Heart left ventricle (tissue), 16 donors: ENCODE results near the gene DEFB131B. TPM values are rescaled to one million over a fixed set of nuclear protein-coding genes. Genes with fewer than 3 reads are reported as not detected.
"Not testable (repeated sequence)": the region's sequence is repeated elsewhere in the genome, so short reads cannot be mapped to it uniquely, and the experiment has no call there.

ENCODE experiments used
- ATAC-seq, 4 donors: fragments of 200-7000 bp; cut with Tn5 transposase; one replicate each; pipeline ENCODE4 v1.9.1; 2020 to 2022; ENCODE audit warnings: moderate library complexity in 4 of 4, mild to moderate bottlenecking in 3 of 4, moderate number of reproducible peaks in 1 of 4
- DNase-seq, 5 donors: peaks; one replicate each; pipeline ENCODE4 v3.0.0-alpha.2; 2020
- H3K27ac ChIP-seq, 12 donors: fragments of 200-600 bp; sonication (generic) in 4 of 12; one replicate each; pipeline versions ENCODE4 v1.5.0 to v1.8.0; 2016 to 2022; ENCODE audit warnings: mild to moderate bottlenecking in 2 of 12
- H3K27me3 ChIP-seq, 9 donors: fragments of 200-600 bp; sonication (generic) in 2 of 9; one replicate each; pipeline versions ENCODE4 v1.5.1 to v1.8.0; 2016 to 2022; ENCODE audit warnings: mild to moderate bottlenecking in 3 of 9
- H3K36me3 ChIP-seq, 9 donors: fragments of 200-600 bp; sonication (generic) in 2 of 9; one replicate each; pipeline versions ENCODE4 v1.5.0 to v1.8.0; 2018 to 2022; ENCODE audit warnings: mild to moderate bottlenecking in 2 of 9
- H3K4me1 ChIP-seq, 12 donors: fragments of 200-600 bp; sonication (generic) in 4 of 12; one replicate each; pipeline versions ENCODE4 v1.5.0 to v1.8.0; 2016 to 2022; ENCODE audit warnings: mild to moderate bottlenecking in 3 of 12
- H3K4me3 ChIP-seq, 12 donors: fragments of 200-600 bp; sonication (generic) in 4 of 12; one replicate each; pipeline versions ENCODE4 v1.5.0 to v1.8.0; 2017 to 2022; ENCODE audit warnings: mild to moderate bottlenecking in 9 of 12, moderate library complexity in 4 of 12
- H3K9me3 ChIP-seq, 12 donors: fragments of 200-600 bp; sonication (generic) in 4 of 12; one replicate each; pipeline versions ENCODE4 v1.5.0 to v1.8.0; 2016 to 2022; ENCODE audit warnings: mild to moderate bottlenecking in 1 of 12
- CTCF ChIP-seq, 12 donors: fragments of 200-600 bp; sonication (generic) in 4 of 12; IDR thresholded peaks; one replicate each; pipeline versions ENCODE4 v1.5.0 to v1.8.0; 2018 to 2022; ENCODE audit warnings: antibody characterized with exemption in 12 of 12, mild to moderate bottlenecking in 5 of 12
- POLR2A ChIP-seq, 2 donors: fragments of 450-650 bp; IDR thresholded peaks; one replicate each; pipeline ENCODE4 v1.6.1; 2017; ENCODE audit warnings: antibody characterized with exemption in 2 of 2, mild to moderate bottlenecking in 2 of 2, moderate library complexity in 2 of 2
- WGBS, 4 donors: extraction: QIAGEN DNeasy Blood & Tissue Kit in 2 of 4; methylation state at CpG; one replicate each; pipeline versions ENCODE4 v1.1.5 to v1.1.7; 2013 to 2018; 5-methylcytosine and 5-hydroxymethylcytosine counted together
- intact Hi-C, 10 donors: fragments of 100-400 bp; cut with DNase I; formaldehyde crosslinking; loops; one replicate each; pipeline versions ENCODE4 v1.11.1 to v1.14.2; 2022
- polyA plus RNA-seq, 2 donors: library from polyadenylated mRNA; stranded (reverse); fragments of 200-250 nt; gene quantifications; one replicate each; pipeline ENCODE4 v1.2.3, GENCODE V29; 2013
- total RNA-seq, 9 donors: library from RNA; depleted of rRNA in 2 of 9; stranded (reverse); fragments of >200 nt in 2 of 9; fragmentation: NEBNext Ultra II Directional in 3 of 9; extraction: Animal tissue kit (Norgen Biotek cat#: 25700) in 3 of 9; gene quantifications; one replicate each; pipeline versions ENCODE4 v1.1.0 to v1.2.4, GENCODE V29; 2016 to 2023
- donor health status: ischemic (EF 13 %, LVEDD 7.1; RV severe dilation, severe dysfunction).
- donor health status: healthy with polysubstance abuse.
- donor health status: DM: no; HTN: yes; CAD: no.
- donor health status: DM: no; HTN: no; CAD: no.
- donor health status: ischemic (EF 25% LVEDD 6.9; RV normal size, moderate dysfunction).
- donor health status: ischemic (EF 25% LVEDD 5.7; RV mildly dilated, moderate dysfunction).
- donor health status: healthy.
- donor health status: DM: yes; HTN: yes; CAD: no.
- donor health status: ischemic (EF 35%, LVEDD 5.7; RV mildly dilated, moderate dysfunction).
- donor health status: nonischemic (EF 11% LVEDD 7.7; RV severe dilation, severe dysfunction).
- donor health status: DM: yes; HTN: yes; CAD: no.
- donor health status: PGD.
- donor health status: ischemic (EF 29% LVEDD 5.4; RV normal size, mild dysfunction).
- donor health status: nonischemic (EF 23%, LVEDD 6.1; RV moderate dilation, normal function).

Gene DEFB131B
- total and polyA plus RNA-seq, 11 donors: not detected

- H3K27ac ChIP-seq: no peak overlapping the region
- TF ChIP-seq POLR2A (IDR thresholded peaks at IDR 0.05) (no peak), CTCF (IDR thresholded peaks at IDR 0.05) (no peak)
- no peaks in the 10 kb centered on the region for H3K4me1 ChIP-seq
- no peaks in the 10 kb centered on the region for H3K27me3 ChIP-seq
- no peak for DNase-seq
- H3K4me3 ChIP-seq: no peak overlapping the region
- no peak for ATAC-seq
- intact Hi-C loops: no loop called here
- H3K9me3 ChIP-seq: no peaks in the 10 kb centered on the region
- no peaks in the 10 kb centered on the region for H3K36me3 ChIP-seq
- 89 to 98% (median 96%) methylated on average over 12 of the region's 12 CpGs for WGBS, 4 donors
Measured at GRCh38 chr11:71895961-71896360, 17.7 kb downstream of the DEFB131B start.

- H3K4me3 ChIP-seq, ATAC-seq, H3K9me3 ChIP-seq, DNase-seq, H3K27ac ChIP-seq, H3K27me3 ChIP-seq, H3K4me1 ChIP-seq, intact Hi-C loops: not testable (repeated sequence)
- WGBS, 4 donors: 79 to 86% (median 84%) methylated on average over 14 of the region's 14 CpGs
- peaks cover 0 to 16% (median 0%) of the 10 kb centered on the region in 9 donors for H3K36me3 ChIP-seq
Measured at GRCh38 chr11:71901137-71901536, 22.9 kb downstream of the DEFB131B start.

- no peak for DNase-seq
- TF ChIP-seq CTCF (IDR thresholded peaks at IDR 0.05): no peak
- TF ChIP-seq POLR2A (IDR thresholded peaks at IDR 0.05): no peak
Measured at GRCh38 chr11:71908218-71908617, 30.0 kb downstream of the DEFB131B start.

GRCh38 chr11:71910775-71911174 is 32.5 kb downstream of the DEFB131B start:
- H3K9me3 ChIP-seq, intact Hi-C loops, DNase-seq, H3K27me3 ChIP-seq, H3K4me3 ChIP-seq, ATAC-seq, H3K4me1 ChIP-seq, H3K27ac ChIP-seq: not testable (repeated sequence)
- peaks cover 0 to 43% (median 26%) of the 10 kb centered on the region in 9 donors for H3K36me3 ChIP-seq
- WGBS, 4 donors: 86 to 95% (median 91%) methylated on average over 5 of the region's 5 CpGs

More at GRCh38 chr11:71908218-71908617, 30.0 kb downstream of the DEFB131B start:
- Histone ChIP-seq H3K4me3 (no peak overlapping the region), H3K9me3 (no peaks in the 10 kb centered on the region), H3K27ac (no peak overlapping the region), H3K36me3 (peaks cover 0 to 33% (median 8%) of the 10 kb centered on the region in 9 donors), H3K27me3 (no peaks in the 10 kb centered on the region), H3K4me1 (no peaks in the 10 kb centered on the region)
- ATAC-seq: no peak
- 86 to 96% (median 90%) methylated on average over 9 of the region's 9 CpGs for WGBS, 4 donors
- intact Hi-C loops: no loop called here

GRCh38 chr11:71911321-71911985 is 33.2 kb downstream of the DEFB131B start:
- peaks cover 0 to 50% (median 33%) of the 10 kb centered on the region in 9 donors for H3K36me3 ChIP-seq
- TF ChIP-seq CTCF (IDR thresholded peaks at IDR 0.05): peak in 1 of 12 donors; percentile 10
- H3K4me3 ChIP-seq, H3K27ac ChIP-seq, ATAC-seq, H3K9me3 ChIP-seq, H3K27me3 ChIP-seq, intact Hi-C loops, DNase-seq, H3K4me1 ChIP-seq: not testable (repeated sequence)
- WGBS, 4 donors: 84 to 88% (median 86%) methylated on average over 10 of the region's 10 CpGs

- 93 to 96% (median 94%) methylated on average over 9 to 10 of the region's 10 CpGs for WGBS, 4 donors
- intact Hi-C loops, ATAC-seq, H3K4me1 ChIP-seq, H3K9me3 ChIP-seq, H3K27me3 ChIP-seq, H3K27ac ChIP-seq, DNase-seq, H3K4me3 ChIP-seq: not testable (repeated sequence)
- H3K36me3 ChIP-seq: peaks cover 0 to 54% (median 38%) of the 10 kb centered on the region in 9 donors
Measured at GRCh38 chr11:71911986-71912340, 33.7 kb downstream of the DEFB131B start.
